Activated naive CD8-positive, alpha-beta T cell treated with anti-CD3 and anti-CD28 coated beads for 36 hours (primary cell): ENCODE results near the gene LELP1. TPM values are rescaled to one million over a fixed set of nuclear protein-coding genes. Genes with fewer than 3 reads are reported as not detected.

Source experiments
- DNase-seq: peaks from one replicate; pipeline ENCODE4 v3.0.0; 2021
- H3K27ac Mint-ChIP-seq: one replicate; pipeline ENCODE4 v1.8.0; 2022; ENCODE audit warnings: mild to moderate bottlenecking, moderate library complexity, mixed read lengths
- H3K27me3 Mint-ChIP-seq: one replicate; pipeline ENCODE4 v1.8.0; 2022; ENCODE audit warnings: mild to moderate bottlenecking, mixed read lengths
- H3K36me3 Mint-ChIP-seq: one replicate; pipeline ENCODE4 v1.8.0; 2021; ENCODE audit warnings: mild to moderate bottlenecking, mixed read lengths
- H3K4me1 Mint-ChIP-seq: one replicate; pipeline ENCODE4 v1.8.0; 2021; ENCODE audit warnings: mixed read lengths
- H3K4me3 Mint-ChIP-seq: one replicate; pipeline ENCODE4 v1.8.0; 2022; ENCODE audit warnings: mild to moderate bottlenecking, moderate library complexity, mixed read lengths
- H3K9me3 Mint-ChIP-seq: one replicate; pipeline ENCODE4 v1.8.0; 2022; ENCODE audit warnings: mixed read lengths
- total RNA-seq, 2 experiments: library from RNA; stranded (reverse); gene quantifications; one replicate each; pipeline ENCODE4 v1.2.3, GENCODE V29; 2021

LELP1 gene
- total RNA-seq, 2 experiments from 2014 or later = not detected

GRCh38 chr1:153246018-153246417, 42.8 kb downstream of the LELP1 start:
- Mint-ChIP-seq H3K9me3 (no peaks in the 10 kb centered on the region), H3K4me1 (no peaks in the 10 kb centered on the region), H3K27me3 (peaks cover 26% of the 10 kb centered on the region), H3K27ac (no peak overlapping the region), H3K4me3 (no peak overlapping the region), H3K36me3 (no peaks in the 10 kb centered on the region)
- DNase-seq = no peak

- no peaks in the 10 kb centered on the region for H3K36me3 Mint-ChIP-seq
- no peaks in the 10 kb centered on the region for H3K9me3 Mint-ChIP-seq
- no peak for DNase-seq
- no peaks in the 10 kb centered on the region for H3K4me1 Mint-ChIP-seq
- no peak overlapping the region for H3K4me3 Mint-ChIP-seq
- H3K27ac Mint-ChIP-seq = no peak overlapping the region
- peaks cover 32% of the 10 kb centered on the region for H3K27me3 Mint-ChIP-seq
These were observed 43.6 kb downstream of the LELP1 start for GRCh38 chr1:153246825-153247224.

GRCh38 chr1:153248176-153248879, 45.1 kb downstream of the LELP1 start:
- no peaks in the 10 kb centered on the region for H3K4me1 Mint-ChIP-seq
- H3K27ac Mint-ChIP-seq = no peak overlapping the region
- H3K27me3 Mint-ChIP-seq = peaks cover 32% of the 10 kb centered on the region
- H3K9me3 Mint-ChIP-seq = no peaks in the 10 kb centered on the region
- DNase-seq = no peak
- no peak overlapping the region for H3K4me3 Mint-ChIP-seq
- H3K36me3 Mint-ChIP-seq = no peaks in the 10 kb centered on the region

GRCh38 chr1:153250166-153250565, 46.9 kb downstream of the LELP1 start:
- no peak overlapping the region for H3K4me3 Mint-ChIP-seq
- DNase-seq = no peak
- H3K4me1 Mint-ChIP-seq = no peaks in the 10 kb centered on the region
- H3K36me3 Mint-ChIP-seq = no peaks in the 10 kb centered on the region
- H3K27ac Mint-ChIP-seq = no peak overlapping the region
- no peaks in the 10 kb centered on the region for H3K9me3 Mint-ChIP-seq
- H3K27me3 Mint-ChIP-seq = peaks cover 35% of the 10 kb centered on the region

DNA sequence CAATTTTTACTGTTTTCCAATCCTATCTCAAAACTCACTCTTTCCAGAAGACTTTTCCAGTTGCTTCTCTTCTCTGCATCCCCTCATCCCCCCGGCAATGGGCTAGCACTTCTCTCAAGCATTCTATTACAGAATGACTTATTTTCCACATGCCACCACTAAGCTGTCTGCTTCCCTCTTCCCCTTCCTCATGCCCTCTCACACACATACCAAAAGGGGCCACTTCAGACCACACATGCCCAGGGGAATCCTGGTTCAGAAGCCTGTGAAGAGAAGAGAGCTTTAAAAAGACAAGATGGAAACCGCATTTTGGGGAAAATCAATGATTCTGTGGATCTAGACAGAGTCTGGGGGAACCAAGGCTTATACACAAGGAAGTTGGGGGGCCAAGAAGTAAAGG, 47.9 kb downstream of the LELP1 start:
- Mint-ChIP-seq H3K4me1 (no peaks in the 10 kb centered on the region), H3K4me3 (no peak overlapping the region), H3K9me3 (no peaks in the 10 kb centered on the region), H3K27ac (no peak overlapping the region), H3K27me3 (peaks cover 40% of the 10 kb centered on the region), H3K36me3 (no peaks in the 10 kb centered on the region)
- no peak for DNase-seq

GRCh38 chr1:153251562-153251961, 48.3 kb downstream of the LELP1 start:
- Mint-ChIP-seq H3K27me3 (peaks cover 38% of the 10 kb centered on the region), H3K4me1 (no peaks in the 10 kb centered on the region), H3K4me3 (no peak overlapping the region), H3K9me3 (no peaks in the 10 kb centered on the region), H3K36me3 (no peaks in the 10 kb centered on the region), H3K27ac (no peak overlapping the region)
- DNase-seq = no peak

DNA sequence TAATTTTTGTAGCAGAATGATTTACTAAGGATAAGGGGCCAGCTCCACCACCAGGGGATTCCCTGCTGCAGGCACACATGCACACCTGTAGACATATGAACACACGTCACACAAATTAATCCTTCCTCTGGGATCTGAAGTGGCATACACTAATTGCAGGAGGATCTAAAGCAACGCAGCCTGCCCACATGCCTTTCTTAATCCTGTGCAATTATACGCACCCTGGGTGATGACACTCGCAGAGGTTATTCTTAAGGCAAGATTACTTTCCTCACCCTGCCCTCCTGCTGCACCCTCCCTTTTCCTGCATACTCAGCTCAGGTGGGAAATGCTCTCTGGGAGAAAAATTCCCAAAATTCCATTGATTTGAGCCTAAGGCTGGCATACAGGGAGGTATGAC, 48.8 kb downstream of the LELP1 start:
- Mint-ChIP-seq H3K4me1 (no peaks in the 10 kb centered on the region), H3K4me3 (no peak overlapping the region), H3K36me3 (no peaks in the 10 kb centered on the region), H3K27ac (no peak overlapping the region), H3K9me3 (no peaks in the 10 kb centered on the region), H3K27me3 (peaks cover 38% of the 10 kb centered on the region)
- DNase-seq = no peak

- no peak for DNase-seq
- H3K27me3 Mint-ChIP-seq = peaks cover 30% of the 10 kb centered on the region
- no peaks in the 10 kb centered on the region for H3K9me3 Mint-ChIP-seq
These were observed 49.8 kb downstream of the LELP1 start for GRCh38 chr1:153253076-153253475.

GRCh38 chr1:153253693-153254092, 50.5 kb downstream of the LELP1 start:
- no peaks in the 10 kb centered on the region for H3K9me3 Mint-ChIP-seq
- no peaks in the 10 kb centered on the region for H3K36me3 Mint-ChIP-seq
- no peaks in the 10 kb centered on the region for H3K4me1 Mint-ChIP-seq
- H3K27ac Mint-ChIP-seq = no peak overlapping the region
- H3K4me3 Mint-ChIP-seq = no peak overlapping the region
- no peak for DNase-seq
- H3K27me3 Mint-ChIP-seq = peaks cover 30% of the 10 kb centered on the region

More at GRCh38 chr1:153253076-153253475, 49.8 kb downstream of the LELP1 start:
- Mint-ChIP-seq H3K36me3 (no peaks in the 10 kb centered on the region), H3K4me1 (no peaks in the 10 kb centered on the region), H3K27ac (no peak overlapping the region), H3K4me3 (no peak overlapping the region)

Other genes starting within 250 kb of the LELP1 start
- gene SPRR4, start 232.8 kb upstream of the LELP1 start, total RNA-seq = not detected
- gene SPRR1A, start 219.3 kb upstream of the LELP1 start, total RNA-seq = not detected
- not detected for gene SPRR3, start 201.7 kb upstream of the LELP1 start, total RNA-seq
- gene SPRR1B, start 172.2 kb upstream of the LELP1 start, total RNA-seq = not detected
- not detected for gene SPRR2D, start 162.3 kb upstream of the LELP1 start, total RNA-seq
- gene SPRR2A, start 145.9 kb upstream of the LELP1 start, total RNA-seq = not detected
- gene SPRR2B, start 131.8 kb upstream of the LELP1 start, total RNA-seq = not detected
- not detected for gene SPRR2E, start 108.9 kb upstream of the LELP1 start, total RNA-seq
- not detected for gene SPRR2F, start 89.9 kb upstream of the LELP1 start, total RNA-seq
- not detected for gene SPRR2G, start 52.5 kb upstream of the LELP1 start, total RNA-seq
- gene PRR9, start 14.2 kb downstream of the LELP1 start, total RNA-seq = not detected
- not detected for gene LORICRIN, start 56.3 kb downstream of the LELP1 start, total RNA-seq
- gene PGLYRP3, start 109.5 kb downstream of the LELP1 start, total RNA-seq = not detected
- gene PGLYRP4, start 145.4 kb downstream of the LELP1 start, total RNA-seq = not detected
- not detected for gene S100A9, start 154.4 kb downstream of the LELP1 start, total RNA-seq
- not detected for gene S100A12, start 172.2 kb downstream of the LELP1 start, total RNA-seq
- gene S100A8, start 187.6 kb downstream of the LELP1 start, total RNA-seq = not detected
- gene S100A7A, start 213.1 kb downstream of the LELP1 start, total RNA-seq = not detected